HG02970 (cell line): ENCODE measurements around the gene SF1.
"Not testable (repeated sequence)": the region's sequence is repeated elsewhere in the genome, so short reads cannot be mapped to it uniquely, and the experiment has no call there.

Experiments used
- ATAC-seq: cut with Tn5 transposase; IDR thresholded peaks from one replicate; pipeline ENCODE4 v1.9.1; 2021; ENCODE audit warnings: mild to moderate bottlenecking, moderate library complexity, moderate number of reproducible peaks; ENCODE audit not compliant: unreplicated experiment, low FRiP score

Gene SF1, protein sequence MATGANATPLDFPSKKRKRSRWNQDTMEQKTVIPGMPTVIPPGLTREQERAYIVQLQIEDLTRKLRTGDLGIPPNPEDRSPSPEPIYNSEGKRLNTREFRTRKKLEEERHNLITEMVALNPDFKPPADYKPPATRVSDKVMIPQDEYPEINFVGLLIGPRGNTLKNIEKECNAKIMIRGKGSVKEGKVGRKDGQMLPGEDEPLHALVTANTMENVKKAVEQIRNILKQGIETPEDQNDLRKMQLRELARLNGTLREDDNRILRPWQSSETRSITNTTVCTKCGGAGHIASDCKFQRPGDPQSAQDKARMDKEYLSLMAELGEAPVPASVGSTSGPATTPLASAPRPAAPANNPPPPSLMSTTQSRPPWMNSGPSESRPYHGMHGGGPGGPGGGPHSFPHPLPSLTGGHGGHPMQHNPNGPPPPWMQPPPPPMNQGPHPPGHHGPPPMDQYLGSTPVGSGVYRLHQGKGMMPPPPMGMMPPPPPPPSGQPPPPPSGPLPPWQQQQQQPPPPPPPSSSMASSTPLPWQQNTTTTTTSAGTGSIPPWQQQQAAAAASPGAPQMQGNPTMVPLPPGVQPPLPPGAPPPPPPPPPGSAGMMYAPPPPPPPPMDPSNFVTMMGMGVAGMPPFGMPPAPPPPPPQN

DNA sequence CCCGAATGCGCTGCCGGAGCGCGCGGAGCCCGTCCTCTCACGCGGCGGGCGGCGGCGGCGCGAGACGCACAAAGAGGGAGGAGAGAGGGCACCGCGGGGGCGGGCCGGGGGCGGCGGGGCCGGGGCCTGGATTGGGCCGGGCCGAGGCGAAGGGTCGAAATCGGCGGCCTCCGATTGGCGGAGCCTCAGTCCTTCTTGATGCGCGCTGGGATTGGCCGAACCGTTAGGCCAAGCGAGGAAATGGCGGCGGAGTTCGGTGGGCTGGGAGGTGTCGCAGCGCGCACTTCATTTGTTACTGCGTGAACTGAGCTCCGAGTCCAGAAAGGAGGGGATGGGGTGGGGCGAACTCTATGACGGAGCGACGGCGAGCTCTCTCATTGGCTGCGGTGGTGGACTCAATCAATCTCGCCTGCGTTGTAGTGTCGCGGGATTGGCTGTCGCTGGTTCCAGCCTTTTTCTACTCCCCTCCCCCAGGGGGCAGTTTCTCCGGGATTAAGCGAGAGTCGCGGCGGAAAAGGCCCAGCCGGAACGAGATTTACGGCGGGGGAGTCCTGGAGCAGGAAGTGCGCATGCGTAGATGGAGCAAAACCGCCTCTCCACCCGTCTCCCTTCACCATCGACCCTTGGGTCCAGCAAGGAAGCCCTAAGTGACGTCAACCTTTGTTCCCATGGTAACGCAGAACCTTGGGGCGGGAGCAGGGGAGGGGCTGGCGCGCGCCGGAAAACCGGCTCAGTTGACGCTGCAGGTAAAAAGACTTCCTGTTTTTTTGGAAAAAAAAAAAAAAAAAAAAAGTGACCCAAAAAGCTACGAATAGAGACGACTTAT lies at the start of gene SF1:
TSS of gene SF1 (minus strand) at position 70 of the 826 bp plus-strand sequence. CDS start 150 bp downstream, outside the sequence.
- peak; percentile 74 for ATAC-seq

- ATAC-seq, result no peak
Observed at GRCh38 chr11:64827451-64827839, 49.1 kb upstream of the SF1 start.

GRCh38 chr11:64826578-64827450 lies 48.5 kb upstream of the SF1 start:
- ATAC-seq, result no peak

DNA sequence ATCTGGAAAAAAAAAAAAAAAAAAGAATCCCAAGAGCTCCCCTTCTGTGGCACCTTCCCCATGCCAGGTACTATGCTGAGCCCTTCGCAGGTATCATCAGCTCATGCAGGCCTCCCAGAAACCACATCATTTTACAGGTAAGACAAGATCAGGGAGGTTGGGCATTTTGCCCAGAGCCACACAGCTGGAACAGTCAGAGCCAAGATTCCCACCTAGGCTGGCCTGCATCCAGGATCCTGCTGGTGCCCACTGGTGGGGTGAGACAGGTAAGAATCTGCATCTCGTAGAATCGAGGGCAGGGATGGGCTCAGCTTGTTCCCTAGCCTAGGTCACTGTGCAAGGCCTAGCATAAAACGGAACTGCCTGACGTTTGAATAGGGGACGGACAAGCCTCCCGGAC lies 47.7 kb upstream of the SF1 start:
- ATAC-seq, result no peak

DNA sequence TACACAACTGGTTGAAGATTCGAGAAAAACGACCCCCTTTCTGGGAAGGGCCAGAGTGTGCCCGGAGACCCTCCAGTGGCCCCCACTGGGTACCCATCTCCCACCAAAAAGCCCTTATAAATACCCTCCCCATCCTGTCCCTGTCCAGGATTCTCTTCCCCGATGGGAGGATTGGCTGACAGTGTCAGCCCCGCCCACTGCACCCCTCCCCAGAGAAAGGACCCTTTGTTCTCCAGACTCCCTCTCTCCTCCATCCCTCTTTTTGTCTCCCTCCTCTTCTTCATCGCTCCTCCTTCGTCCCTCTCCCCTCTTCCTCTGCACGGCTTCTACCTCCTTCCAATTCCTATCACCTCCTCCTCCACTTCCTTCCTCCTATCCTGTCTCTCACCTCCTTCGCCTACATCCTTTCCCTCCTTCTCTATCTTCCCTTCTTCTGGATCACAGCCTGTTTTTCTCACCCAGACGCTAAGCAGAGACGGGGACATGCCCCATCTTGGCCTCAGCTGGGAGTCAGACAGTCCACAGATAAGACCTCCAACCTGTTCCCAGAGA lies 45.3 kb upstream of the SF1 start:
- no peak for ATAC-seq

- ATAC-seq, result no peak
Observed at GRCh38 chr11:64817476-64817875, 39.1 kb upstream of the SF1 start.

- not testable (repeated sequence) for ATAC-seq
Observed at GRCh38 chr11:64815433-64815832, 37.1 kb upstream of the SF1 start.

GRCh38 chr11:64814712-64815187 lies 36.4 kb upstream of the SF1 start:
- peak; percentile 41 for ATAC-seq

DNA sequence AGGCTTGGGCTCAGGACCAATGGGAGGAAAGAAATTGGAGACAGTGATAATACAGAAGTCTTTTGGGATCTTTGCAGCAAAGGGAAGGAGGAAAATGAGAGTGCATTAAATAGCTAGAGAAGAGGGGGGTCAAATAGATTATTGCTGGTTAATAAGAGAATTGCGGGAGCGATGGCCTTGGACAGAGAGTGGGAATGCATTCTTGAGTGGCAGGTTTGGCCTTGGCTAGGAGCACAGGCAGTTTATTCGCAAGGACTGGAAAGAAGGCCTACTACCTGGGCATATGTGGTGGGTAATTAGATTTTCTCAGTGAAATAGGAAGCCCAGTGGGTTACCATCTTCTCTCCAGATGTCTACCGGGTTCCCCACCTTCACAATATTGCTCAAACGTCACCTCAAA lies 35.5 kb upstream of the SF1 start:
- ATAC-seq, result no peak

- peak; percentile 1 for ATAC-seq
Observed at GRCh38 chr11:64810891-64811272, 32.5 kb upstream of the SF1 start.

DNA sequence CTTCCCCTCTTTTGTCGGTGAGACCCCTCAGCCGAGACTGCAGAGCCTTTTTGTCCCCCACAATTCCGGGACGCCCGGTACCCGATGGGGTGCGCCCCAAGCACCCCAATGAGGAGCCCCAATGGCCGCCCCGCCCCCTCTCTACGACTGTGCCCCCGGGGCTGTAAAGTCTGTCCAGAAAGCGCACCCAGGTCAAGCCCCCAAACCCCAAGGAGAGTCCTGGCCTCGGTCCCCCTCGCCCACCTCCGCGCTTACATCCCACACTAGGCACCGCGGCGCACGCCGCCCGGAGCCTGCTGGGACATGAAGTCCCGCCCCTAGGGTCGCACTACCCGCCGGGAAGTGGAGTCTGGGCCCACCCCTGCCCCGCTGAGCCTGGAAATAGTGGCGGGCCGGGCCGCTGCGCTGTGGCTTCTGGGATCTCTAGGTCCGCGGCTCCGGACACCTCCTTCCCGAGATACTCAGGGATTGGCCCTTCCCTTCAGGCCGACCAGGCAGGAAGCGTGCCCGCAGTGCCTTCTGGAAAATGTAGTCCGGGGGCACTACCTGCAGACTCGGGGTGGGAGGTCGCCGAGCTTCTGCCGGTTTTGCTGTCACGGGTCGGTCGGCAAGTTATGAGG lies 32.0 kb upstream of the SF1 start, which contains the start of gene MEN1:
TSS of gene MEN1 (minus strand) at position 281 of the 620 bp plus-strand sequence. CDS start 442 bp downstream, outside the sequence.
- peak; percentile 53 for ATAC-seq

DNA sequence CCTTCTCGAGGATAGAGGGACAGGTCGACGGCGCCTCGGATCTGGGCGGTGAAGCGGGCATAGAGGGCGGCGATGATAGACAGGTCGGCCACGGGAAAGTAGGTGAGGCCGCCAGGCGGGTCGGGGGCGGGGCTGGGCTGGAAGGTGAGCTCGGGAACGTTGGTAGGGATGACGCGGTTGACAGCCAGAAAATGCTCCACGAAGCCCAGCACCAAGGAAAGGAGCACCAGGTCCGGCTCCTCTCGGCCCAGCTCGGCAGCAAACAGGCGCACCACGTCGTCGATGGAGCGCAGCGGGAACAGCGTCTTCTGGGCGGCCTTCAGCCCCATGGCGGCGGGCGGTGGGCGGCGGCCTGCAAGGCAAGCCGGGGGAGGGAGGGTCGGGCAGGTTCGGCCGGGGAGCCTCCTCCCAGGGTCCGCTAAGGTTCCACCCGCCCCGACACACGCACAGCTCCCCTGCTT lies 31.5 kb upstream of the SF1 start:
- ATAC-seq, result no peak

DNA sequence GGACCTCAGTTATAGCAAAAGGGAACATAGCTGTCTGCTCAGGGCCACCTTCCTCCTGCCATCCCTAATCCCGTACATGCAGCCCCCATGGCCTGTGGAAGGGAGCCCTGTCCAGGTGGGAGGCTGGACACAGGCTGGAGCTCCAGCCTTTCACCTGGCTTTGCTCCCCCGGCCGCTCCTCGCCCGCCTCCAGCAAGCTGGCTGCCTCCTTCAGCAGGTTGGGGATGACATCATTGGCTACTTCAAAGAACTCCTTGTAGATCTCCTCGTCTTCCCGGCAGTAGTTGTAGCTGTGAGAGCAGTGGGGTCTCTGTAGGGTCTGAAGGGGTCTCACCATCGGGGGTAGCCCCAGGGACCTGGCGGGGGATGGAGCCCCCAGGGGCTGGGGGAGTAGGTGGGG lies 27.1 kb upstream of the SF1 start:
- no peak for ATAC-seq

GRCh38 chr11:64804346-64805210 lies 26.2 kb upstream of the SF1 start:
- no peak for ATAC-seq

DNA sequence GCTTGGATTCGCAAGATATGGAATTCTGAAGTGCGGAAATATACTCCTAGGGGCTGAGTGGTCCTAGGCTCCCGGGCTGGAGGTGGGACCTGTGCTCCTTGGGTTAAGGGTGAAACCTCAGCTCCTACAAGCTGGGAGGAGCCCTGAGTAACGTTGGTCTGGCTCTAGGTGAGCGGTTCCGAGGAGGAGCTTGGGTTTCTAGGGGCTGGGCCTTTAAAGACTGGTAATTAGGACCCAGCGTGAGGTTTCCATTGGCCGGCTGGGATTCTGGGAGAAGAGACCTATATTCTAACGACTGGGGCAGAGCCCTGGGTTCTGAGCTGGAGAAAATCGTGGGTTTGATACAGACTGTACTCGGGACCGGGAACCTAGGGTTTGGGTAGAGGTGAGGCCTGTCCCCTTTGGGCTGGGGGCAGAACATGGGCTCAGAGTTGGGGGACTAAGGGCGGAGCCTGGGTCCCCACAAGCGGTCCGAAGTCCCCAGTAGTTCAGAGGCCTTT lies 25.6 kb upstream of the SF1 start:
- ATAC-seq, result no peak

DNA sequence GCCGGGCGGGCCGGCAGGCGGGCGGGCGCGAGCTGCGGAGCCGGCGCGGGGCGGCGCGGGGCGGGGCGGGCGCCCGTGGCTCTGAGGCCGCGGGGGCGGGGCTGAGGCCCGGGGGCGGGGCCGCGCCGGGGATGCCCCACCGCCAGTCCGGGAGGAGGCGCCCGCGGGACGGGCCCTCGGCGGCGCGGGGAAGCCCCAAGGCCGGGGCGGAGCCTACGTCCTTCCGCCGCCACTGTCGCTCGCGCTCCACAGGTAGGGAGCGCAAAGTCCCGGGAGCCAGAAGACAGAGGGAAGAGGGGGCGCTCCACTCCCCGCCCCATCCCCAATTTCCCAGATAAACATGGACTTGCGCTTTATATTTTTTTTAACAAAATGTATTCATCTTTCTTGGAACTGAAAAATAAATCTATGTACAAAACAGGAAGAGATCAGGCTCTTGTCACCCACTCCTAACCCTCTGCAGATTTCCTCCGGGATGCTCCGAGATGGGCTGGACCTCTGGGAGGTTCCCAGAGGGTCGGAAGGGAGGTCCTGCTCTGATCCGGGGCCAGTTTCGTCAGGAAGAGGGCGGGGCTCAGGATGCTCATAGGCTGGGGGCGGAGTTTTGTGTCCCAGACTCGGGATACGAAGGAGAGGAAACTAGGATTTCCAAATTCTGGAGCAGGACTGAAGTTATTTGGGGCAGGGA lies 25.0 kb upstream of the SF1 start, which contains the start of gene MAP4K2:
TSS of gene MAP4K2 (minus strand) at position 57 of the 688 bp plus-strand sequence. CDS start 65 bp downstream, outside the sequence.
- ATAC-seq, result peak; percentile 64
